Activated CD8-positive, alpha-beta memory T cell treated with anti-CD3 and anti-CD28 coated beads, Interleukin-2, amount 50 U/mL, for 24 hours (primary cell): Measurements from ENCODE around the gene WASF2.
"Not testable (repeated sequence)": the region's sequence is repeated elsewhere in the genome, so short reads cannot be mapped to it uniquely, and the experiment has no call there.

Experiments
- DNase-seq: peaks from one replicate; pipeline ENCODE4 v3.0.0-alpha.2; 2020; ENCODE audit errors: extremely low read depth

WASF2 gene

GRCh38 chr1:27397749-27398148 is 92.2 kb downstream of the WASF2 start:
- no peak for DNase-seq

- DNase-seq: no peak
These were observed 92.9 kb downstream of the WASF2 start for GRCh38 chr1:27397110-27397509.

DNA sequence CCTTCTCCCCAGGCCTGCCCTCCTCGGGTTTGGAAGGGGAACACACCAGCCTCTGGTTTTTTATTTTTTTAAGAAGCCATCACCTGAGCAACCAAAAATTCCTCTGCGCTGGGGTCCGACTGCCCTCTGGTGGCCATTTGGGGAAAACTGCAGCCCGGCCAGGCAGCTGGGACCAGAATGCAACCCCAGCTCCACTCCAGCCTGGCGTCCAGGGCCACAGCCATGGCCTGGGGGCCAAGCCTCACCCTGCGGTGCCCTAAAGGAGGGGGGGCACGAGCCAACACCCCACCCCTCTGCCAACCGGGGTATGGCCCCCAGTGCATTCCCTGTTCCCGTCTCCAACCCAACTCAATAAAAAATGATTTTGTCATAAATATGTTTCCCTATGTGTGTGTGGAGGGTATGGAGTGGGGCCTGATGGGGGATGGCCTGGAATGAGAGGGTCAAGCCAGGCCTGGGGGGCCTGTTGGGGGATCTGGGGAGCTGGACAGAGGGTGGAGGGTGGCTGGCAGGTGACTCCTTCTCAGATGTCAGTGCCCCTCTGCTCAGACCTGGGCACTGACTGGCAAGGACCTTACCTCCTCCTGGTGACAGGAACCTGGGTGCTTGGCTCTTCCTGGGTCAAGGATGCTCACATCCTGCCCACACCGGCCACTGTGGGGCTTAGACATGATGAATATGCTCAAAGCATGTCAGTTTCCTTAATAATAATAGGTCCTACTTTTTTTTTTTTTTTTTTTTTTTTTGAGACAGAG is 94.3 kb downstream of the WASF2 start:
- DNase-seq: peak; percentile 39

- DNase-seq: no peak
These were observed 95.0 kb downstream of the WASF2 start for GRCh38 chr1:27394925-27395324.

GRCh38 chr1:27394282-27394658 is 95.7 kb downstream of the WASF2 start:
- no peak for DNase-seq

DNA sequence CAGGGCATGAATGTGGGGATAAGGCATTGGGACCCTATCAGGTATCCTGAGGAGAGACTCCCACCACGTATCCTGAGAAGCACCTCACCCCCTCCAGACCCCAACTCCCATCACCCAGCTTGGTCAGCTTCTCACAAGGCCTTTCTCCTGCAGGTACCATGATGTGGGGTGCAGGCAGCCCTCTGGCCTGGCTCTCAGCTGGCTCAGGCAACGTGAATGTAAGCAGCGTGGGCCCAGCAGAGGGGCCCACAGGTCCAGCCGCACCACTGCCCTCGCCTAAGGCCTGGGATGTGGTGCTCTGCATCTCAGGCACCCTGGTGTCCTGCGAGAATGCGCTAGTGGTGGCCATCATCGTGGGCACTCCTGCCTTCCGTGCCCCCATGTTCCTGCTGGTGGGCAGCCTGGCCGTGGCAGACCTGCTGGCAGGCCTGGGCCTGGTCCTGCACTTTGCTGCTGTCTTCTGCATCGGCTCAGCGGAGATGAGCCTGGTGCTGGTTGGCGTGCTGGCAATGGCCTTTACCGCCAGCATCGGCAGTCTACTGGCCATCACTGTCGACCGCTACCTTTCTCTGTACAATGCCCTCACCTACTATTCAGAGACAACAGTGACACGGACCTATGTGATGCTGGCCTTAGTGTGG is 96.2 kb downstream of the WASF2 start:
- no peak for DNase-seq

- DNase-seq: no peak
These were observed 97.0 kb downstream of the WASF2 start for GRCh38 chr1:27392778-27393635.

GRCh38 chr1:27392096-27392777 is 97.7 kb downstream of the WASF2 start, which contains the start of gene GPR3:
Gene GPR3, plus strand, starts transcription at chr1:27392622. Its CDS starts 1,177 bp downstream, at chr1:27393799.
- peak; percentile 78 for DNase-seq

DNA sequence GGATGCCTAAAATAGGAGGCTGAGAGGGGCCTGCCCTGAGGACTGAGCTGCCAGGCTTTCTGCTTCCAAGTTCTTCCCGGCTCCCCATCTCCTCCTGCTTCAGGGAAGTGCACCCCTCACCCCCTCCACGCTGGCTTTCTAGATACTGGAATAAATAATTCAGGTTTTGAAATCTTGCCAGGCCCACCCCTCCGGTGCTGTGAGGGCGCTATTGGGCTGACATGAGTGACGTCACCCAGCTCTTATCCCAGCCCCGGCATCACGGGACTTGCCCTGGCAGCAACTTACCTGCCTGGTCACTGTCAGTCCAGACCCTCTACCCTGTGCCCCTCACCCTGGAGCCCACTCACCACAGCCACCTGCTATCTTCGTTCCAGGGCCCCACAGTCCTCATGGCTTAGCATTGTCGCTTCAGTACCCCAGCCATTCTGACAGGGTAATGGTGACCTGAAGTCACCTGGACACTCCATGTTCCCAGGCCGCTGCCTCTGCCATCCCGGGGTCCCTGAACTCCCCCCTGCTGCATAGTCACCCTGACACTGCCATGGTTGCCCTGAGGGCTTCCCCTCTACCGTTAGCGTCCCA is 98.4 kb downstream of the WASF2 start:
- DNase-seq: no peak

DNA sequence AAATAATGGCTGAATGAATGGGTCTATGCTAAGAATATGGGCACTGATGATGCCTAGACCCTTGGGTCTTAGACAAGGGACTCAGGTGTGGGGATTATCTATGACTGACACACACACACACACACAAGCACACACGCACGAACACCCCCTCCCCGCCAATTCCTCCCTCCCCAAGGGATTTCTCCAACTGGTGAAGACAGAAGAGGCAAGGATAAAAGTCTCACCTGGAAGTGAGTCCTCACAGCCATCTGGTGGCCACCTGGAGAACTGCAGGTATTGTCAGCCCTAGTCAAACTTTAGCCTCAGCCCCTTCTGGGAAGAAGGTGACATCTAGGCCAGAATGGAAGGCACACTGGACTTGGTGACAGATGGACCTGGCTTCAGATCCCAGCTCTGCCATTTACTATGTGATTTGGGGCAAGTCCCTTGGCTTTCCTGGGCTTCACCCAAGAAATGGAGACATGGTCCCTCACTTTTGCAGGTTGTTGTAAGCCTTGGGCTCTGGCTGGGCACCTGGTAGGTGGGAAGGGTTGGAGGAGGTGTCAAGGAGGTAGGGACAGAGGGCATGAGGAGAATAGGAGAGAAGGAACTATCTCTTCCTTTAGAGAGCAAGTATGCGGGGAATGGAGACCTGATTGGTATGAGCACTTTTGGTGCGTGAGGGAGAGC is 101.5 kb downstream of the WASF2 start:
- DNase-seq: peak; percentile 51

GRCh38 chr1:27384797-27385196 is 105.2 kb downstream of the WASF2 start:
- DNase-seq: not testable (repeated sequence)

DNA sequence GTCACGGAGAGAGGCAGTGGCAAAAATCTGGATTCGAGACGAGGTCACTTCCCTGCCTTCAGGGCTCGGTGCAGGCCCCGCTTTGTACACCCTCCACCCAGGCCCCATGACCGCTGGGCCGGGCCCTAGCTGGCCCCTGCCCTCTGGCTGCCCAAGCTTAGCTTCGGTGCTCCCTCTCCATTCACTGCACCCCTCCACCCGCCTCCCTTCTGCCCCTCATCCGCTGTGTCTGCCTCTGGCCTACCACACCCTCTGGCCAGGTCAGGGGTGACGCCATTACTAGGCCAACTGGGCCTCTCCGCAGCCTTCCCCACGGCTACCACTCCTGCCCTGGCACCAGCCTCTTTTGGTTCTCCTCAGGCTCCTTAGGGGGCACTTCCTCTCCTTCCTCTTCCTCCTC is 106.3 kb downstream of the WASF2 start:
- no peak for DNase-seq

DNA sequence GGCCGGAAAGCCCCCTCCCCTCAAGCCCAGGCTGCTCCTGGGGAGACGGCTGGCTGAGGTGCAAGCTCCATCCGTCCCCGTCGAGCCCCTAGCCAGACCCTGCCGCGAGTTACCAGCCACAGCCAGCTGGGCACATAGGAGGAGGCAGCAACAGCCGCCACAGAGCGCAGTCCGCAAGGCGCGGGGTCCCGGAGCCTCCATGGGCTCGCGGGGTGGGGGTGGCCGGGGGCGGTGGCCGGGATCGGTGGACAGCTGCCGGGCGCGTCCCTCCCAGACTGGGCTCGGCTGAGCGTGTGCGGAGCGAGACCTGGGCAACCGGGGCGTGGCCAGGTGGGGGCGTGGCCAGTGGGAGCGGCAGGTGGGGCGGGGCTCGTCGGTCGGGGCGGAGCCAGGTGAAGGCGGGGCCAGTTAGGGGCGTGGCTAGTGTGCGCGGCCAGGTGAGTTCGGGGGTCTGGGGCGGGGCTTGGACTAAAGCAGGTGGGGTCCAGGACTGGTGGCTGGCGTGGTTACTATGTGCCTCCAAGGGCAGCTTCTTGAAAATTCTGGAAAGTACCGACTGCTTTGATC is 106.8 kb downstream of the WASF2 start, which contains the start of gene CD164L2:
Gene CD164L2, minus strand, starts transcription at position 295 of the 567 bp plus-strand sequence. Its CDS starts 94 bp downstream, at position 201.
- no peak for DNase-seq

DNA sequence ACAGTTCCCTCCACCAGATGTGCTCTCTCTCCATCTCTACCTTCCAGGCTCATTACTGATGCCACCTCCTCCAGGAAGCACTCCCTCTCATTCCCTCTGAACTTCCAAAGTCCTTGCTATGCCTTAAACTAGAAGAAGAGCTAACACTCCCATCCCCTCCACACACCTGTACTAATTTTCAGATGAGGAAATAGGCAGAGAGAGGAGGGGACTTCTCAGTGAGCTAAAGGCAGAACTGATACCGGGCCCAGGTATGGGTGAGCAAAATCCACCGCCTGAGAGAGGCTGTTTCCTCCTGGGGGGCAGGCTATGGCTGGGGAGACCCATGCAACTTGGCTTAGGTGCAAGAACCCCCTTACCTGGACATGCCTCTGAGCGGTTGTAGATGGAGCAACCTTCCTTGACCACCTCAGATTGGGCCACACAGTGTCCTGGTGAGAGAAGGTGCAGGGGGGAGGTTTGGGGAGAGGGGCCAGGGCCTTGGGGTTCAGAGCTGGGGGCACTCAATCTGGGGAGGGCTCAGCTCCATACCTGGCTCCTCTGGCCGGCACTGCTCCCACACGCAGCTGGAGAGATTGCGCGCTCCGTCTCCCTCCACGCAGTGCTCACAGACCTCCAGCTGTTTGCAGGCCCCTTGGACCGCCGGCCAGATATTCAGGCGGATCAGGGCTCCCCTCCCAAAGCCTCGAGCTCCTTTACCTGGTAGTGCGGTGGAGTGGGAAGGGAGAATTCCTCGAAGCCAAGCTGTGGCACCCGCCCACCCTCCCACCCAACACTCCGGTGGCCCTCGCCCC is 107.8 kb downstream of the WASF2 start:
- DNase-seq: no peak

DNA sequence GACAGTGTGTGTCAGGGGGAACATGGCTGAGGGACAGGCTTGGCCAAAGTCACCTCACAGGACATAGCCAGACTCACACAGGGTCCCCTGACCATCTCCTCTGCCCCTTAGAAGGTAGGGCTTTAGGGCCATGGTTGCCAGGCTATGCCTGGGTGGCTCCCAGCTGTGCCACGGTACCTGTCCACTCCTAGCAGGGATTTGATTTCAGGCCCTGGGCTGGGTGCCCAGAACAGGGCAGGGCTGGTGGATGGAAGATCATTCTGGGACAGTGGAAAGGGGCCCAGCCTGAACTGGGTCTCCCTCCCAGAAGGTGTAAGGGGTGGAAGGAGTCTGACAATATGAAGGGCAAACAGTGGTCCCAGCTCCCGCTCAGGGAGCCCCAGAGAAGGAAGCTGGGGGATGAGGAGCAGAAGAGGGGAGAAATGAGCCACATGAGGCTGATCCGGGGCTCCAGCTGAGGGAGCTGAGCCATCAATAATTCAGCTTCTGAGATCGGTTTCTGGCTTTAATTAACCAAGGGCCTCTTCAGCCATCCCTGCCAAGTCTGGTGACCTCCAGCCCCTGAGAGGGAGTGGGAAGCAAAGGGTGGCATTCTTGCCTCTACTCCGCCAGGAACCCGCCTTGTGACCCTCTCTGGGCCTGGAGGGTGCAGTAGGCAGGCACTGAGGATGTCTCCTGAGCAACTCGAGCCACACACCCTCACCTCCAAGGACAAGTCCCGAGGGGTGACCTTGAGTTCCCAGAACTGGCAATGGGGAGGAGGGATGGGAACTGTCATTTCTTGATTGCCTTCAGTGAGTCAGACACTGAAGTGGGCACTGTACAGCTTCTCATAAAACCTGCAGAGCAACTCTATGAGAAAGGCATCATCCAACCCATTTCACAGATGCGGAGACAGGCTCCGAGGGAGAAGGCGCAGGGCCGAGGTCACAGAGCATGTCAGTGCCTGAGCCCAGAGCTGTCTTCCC is 108.9 kb downstream of the WASF2 start:
- no peak for DNase-seq

DNA sequence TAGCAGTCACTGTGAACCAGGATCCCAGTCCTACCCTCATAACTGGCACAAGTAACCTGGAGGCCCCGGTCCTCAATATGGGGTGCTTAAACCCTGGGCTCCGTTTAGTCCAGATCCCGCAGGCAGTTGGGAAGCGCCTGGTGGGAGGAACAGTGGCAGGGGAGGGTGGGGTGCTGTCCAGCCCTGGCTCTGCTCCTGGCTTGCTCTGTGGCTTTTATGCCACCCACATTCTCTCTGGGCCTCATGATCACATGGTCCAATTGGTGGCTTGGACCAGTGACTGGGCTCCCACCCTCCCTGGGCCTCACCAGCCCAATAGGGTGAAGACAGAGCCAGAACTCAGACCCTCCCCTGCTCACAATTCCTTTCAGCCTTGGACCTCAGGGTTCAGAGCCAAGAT is 109.7 kb downstream of the WASF2 start:
- no peak for DNase-seq

DNA sequence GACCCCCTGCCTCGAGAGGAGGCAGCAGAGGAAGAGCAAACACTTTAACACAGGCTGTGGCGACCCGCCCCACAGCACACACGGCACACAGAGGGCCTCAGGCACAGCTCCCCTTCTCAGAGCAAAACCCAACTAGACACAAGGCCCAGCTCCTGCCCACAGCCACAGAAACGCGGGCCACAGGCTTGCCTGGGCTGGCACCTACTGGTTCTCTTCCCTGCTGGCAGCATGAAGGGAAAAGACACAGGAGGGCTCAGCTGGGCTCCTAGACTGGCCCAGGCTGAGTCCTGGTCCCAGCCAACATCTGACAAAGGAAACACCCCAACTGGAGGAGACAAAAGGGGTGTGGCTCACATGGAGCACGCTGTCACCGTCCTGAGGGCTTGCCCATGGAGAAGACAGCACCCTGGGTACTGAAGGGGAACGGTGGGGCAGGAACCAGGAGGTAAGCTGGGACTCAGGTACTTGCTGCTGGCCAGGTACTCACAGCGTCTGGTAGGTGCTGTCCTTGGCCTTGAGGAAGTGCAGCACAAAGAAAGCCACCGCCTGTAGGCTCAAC is 110.3 kb downstream of the WASF2 start:
- no peak for DNase-seq
